Stimulated activated CD4-positive, alpha-beta T cell treated with anti-CD3 and anti-CD28 coated beads, Interleukin-4, amount 100 ng/mL, for 24 hours (primary cell): ENCODE results near the gene OR2T35.

Experiments
- DNase-seq: peaks from one replicate; pipeline ENCODE4 v3.0.0-alpha.2; 2020

OR2T35 gene

GRCh38 chr1:248625166-248625565, 19.9 kb downstream of the OR2T35 start:
- no peak for DNase-seq

DNA sequence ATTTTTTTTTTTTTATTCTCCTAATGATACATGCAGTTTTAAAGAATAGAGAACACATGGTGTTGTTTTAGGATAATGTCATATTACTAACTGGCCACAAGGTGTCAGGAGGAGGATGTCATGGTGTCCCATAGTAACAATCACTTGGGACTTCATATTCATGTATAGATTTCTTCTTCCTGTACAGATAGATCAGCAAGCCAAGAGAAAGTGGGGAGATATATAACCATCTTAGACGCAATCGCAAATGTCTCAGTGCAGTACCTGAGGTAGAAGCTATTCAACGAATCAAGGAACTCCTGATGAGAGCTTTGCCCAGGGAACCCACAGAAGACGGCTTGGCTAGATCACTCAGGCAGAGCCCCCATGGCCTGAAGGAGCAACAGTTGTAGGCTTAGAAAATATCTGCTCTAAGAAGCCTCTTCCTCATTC, 22.5 kb downstream of the OR2T35 start:
- DNase-seq = no peak

DNA sequence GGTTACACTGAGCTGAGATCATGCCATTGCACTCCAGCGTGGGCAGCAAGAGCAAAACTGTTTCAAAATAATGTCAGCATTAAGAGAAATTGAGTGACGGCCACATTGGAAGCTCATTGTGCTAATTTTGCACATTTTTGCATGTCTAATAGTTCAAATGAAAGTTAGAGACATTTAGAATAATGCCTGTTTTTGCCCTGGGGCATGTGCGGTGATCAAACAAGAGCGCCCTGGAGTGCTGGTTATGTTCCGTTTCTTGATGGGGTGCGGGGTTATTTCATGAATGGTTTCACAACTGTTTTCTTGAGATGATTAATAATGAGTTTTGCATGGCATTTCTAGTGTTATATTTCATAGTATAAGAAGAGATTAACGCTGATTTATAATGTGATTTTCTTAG, 23.3 kb downstream of the OR2T35 start:
- no peak for DNase-seq

DNA sequence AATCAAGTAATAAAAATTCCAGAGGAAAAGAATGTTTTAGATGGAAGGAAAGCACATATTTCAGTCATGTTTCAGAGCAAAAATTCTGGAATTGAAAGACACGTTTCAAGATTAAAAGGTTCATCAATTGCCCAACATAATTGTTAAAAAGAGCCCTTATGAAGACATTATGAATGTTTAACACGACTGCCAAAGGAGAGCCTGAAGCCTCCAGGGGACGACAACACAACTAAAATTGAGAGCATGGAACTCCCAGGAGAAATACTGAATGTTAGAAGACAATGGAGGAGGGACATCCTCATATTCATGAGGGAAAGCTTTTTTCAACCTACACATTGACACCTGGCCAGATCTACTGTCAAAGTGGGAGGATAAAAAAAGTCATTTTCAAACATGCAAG, 26.2 kb downstream of the OR2T35 start:
- DNase-seq = peak; percentile 61

- no peak for DNase-seq
These were observed 27.0 kb downstream of the OR2T35 start for GRCh38 chr1:248618119-248618518.

GRCh38 chr1:248613742-248614141, 31.3 kb downstream of the OR2T35 start:
- DNase-seq = no peak

GRCh38 chr1:248611883-248612414, 33.1 kb downstream of the OR2T35 start:
- DNase-seq = no peak

DNA sequence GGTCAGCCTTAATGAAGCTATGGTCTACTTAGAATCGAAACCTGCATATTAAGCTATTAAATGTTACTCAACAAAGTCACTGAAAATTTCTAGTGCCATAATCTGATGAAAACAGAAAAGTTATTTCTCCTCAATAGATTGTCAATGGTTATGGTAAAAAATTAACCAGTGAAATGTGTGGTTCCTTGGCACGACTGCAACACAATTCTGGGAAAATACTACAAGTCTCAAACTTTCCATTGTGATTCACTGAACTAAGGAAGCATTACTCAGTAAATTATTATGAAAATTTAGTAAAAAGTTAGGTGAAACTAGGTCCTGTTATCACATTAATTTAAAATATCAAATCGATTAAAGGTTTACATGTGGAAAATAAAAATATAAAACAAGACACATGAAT, 34.8 kb downstream of the OR2T35 start:
- no peak for DNase-seq

DNA sequence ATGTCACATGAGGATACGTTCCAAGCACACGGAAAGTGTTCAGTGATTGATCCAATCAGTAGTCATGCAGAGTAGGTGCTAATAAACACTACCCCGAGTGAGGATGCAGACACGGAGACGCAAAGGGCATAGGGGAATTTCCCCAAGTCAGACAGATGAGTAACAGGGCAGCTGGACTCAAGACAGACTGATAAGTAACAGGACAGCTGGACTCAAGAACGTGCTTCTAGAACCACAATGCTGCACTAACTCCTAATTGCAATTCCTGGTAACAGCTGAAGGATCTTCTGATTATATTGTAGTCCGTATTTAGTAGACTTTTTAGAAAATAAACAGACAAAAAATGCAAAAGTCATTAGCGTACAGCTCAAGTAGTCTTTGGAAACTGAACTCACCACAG, 45.7 kb downstream of the OR2T35 start:
- no peak for DNase-seq

GRCh38 chr1:248597589-248597988, 47.5 kb downstream of the OR2T35 start, which contains the start of gene OR2T10:
Gene OR2T10 (minus strand): TSS chr1:248597700. CDS start chr1:248593768, 3,932 bp downstream.
- no peak for DNase-seq

GRCh38 chr1:248596615-248597014, 48.5 kb downstream of the OR2T35 start:
- DNase-seq = no peak

DNA sequence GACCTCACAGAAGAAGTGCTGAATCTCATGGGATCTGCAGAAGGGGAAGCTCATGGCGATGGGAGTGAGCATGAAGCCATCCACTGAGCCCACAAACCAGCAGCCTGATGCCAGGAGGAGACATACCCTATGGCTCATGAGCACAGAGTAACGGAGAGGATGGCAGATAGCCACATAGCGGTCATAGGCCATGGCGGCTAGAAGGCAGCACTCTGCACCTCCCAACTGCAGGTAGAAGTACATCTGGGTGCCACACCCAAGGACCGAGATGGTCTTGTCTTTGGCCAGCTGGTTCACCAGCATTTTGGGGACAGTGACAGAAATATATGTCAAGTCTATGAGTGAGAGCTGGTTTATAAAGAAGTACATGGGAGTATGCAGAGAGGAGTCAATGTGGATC, 51.9 kb downstream of the OR2T35 start:
- no peak for DNase-seq

GRCh38 chr1:248592655-248593054, 52.4 kb downstream of the OR2T35 start:
- DNase-seq = no peak

GRCh38 chr1:248590055-248590454, 55.0 kb downstream of the OR2T35 start:
- DNase-seq = no peak

GRCh38 chr1:248589334-248589733, 55.7 kb downstream of the OR2T35 start:
- DNase-seq = no peak
